HEK293 (cell line): ENCODE measurements around the gene FBXO10.

ENCODE experiments used
- CTCF ChIA-PET: fragments of 350-600 bp; formaldehyde crosslinking; extraction: SDS; loops from one replicate; lab custom pipeline; 2021; ENCODE audit warnings: antibody characterized with exemption; lab: Yijun Ruan, JAX
- POLR2A ChIA-PET: fragments of 300-600 bp; formaldehyde crosslinking; extraction: SDS; loops from one replicate; lab custom pipeline; 2020; ENCODE audit warnings: antibody characterized with exemption, inconsistent platforms; lab: Yijun Ruan, JAX
- H3K27ac ChIP-seq: fragments of 200-500 bp; sonication (Bioruptor generic); 2 replicates; pipeline ENCODE4 v1.5.1; 2014; ENCODE audit warnings: low read depth, low read length, control low read depth, inconsistent platforms; ENCODE audit errors: extremely low read depth
- H3K36me3 ChIP-seq, 2 experiments: fragments of 200-500 bp in 1 of 2; sonication (Bioruptor generic) in 1 of 2; 1 replicate in 1 of 2; 2 replicates in 1 of 2; pipeline ENCODE4 v1.5.1; 2014 to 2017; ENCODE audit warnings: inconsistent platforms in 2 of 2, low read length in 2 of 2; ENCODE audit not compliant: control insufficient read depth in 2 of 2, insufficient read depth in 1 of 2
- H3K4me1 ChIP-seq: fragments of 200-500 bp; sonication (Bioruptor generic); 2 replicates; pipeline ENCODE4 v1.5.1; 2014; ENCODE audit warnings: mild to moderate bottlenecking, low read length, inconsistent platforms; ENCODE audit not compliant: control insufficient read depth, insufficient read depth
- H3K4me3 ChIP-seq: 2 replicates; pipeline ENCODE4 v1.5.1; 2011; ENCODE audit warnings: low read depth, mild to moderate bottlenecking, control low read depth, low read length, moderate library complexity
- H3K9me3 ChIP-seq: fragments of 200-500 bp; sonication (Bioruptor generic); 2 replicates; pipeline ENCODE4 v1.5.1; 2014; ENCODE audit warnings: low read depth, low read length, inconsistent platforms; ENCODE audit not compliant: control insufficient read depth, insufficient read depth
- GLIS1 ChIP-seq: fragments of 450-650 bp; formaldehyde crosslinking; IDR thresholded peaks from 2 replicates; pipeline ENCODE4 v1.5.1; 2016; ENCODE audit warnings: missing biosample characterization, missing genetic modification characterization
- GLIS2 ChIP-seq: fragments of 450-650 bp; formaldehyde crosslinking; IDR thresholded peaks from 2 replicates; pipeline ENCODE4 v1.5.1; 2016; ENCODE audit warnings: missing biosample characterization, missing genetic modification characterization
- MZF1 ChIP-seq: fragments of 450-650 bp; formaldehyde crosslinking; IDR thresholded peaks from 2 replicates; pipeline ENCODE4 v1.5.1; 2017; ENCODE audit warnings: missing biosample characterization, missing genetic modification characterization, borderline replicate concordance
- ZFP3 ChIP-seq: fragments of 450-650 bp; formaldehyde crosslinking; IDR thresholded peaks from 2 replicates; pipeline ENCODE4 v1.5.1; 2016; ENCODE audit warnings: low read depth, missing biosample characterization, missing genetic modification characterization
- ZFP37 ChIP-seq: fragments of 450-650 bp; formaldehyde crosslinking; IDR thresholded peaks from 2 replicates; pipeline ENCODE4 v1.5.1; 2016; ENCODE audit warnings: missing biosample characterization, missing genetic modification characterization
- ZIC2 ChIP-seq: fragments of 450-650 bp; formaldehyde crosslinking; IDR thresholded peaks from 2 replicates; pipeline ENCODE4 v1.5.1; 2016; ENCODE audit warnings: missing biosample characterization, missing genetic modification characterization
- ZNF112 ChIP-seq: fragments of 450-650 bp; formaldehyde crosslinking; IDR thresholded peaks from 2 replicates; pipeline ENCODE4 v1.5.0; 2017; ENCODE audit warnings: missing biosample characterization, missing genetic modification characterization
- ZNF140 ChIP-seq: fragments of 450-650 bp; formaldehyde crosslinking; IDR thresholded peaks from 2 replicates; pipeline ENCODE4 v1.5.1; 2016; ENCODE audit warnings: missing biosample characterization, missing genetic modification characterization
- ZNF214 ChIP-seq: fragments of 450-650 bp; formaldehyde crosslinking; IDR thresholded peaks from 2 replicates; pipeline ENCODE4 v1.5.1; 2017; ENCODE audit warnings: missing biosample characterization, mild to moderate bottlenecking, missing genetic modification characterization, borderline replicate concordance
- ZNF239 ChIP-seq: fragments of 450-650 bp; formaldehyde crosslinking; IDR thresholded peaks from 2 replicates; pipeline ENCODE4 v1.5.1; 2016; ENCODE audit warnings: missing biosample characterization, missing genetic modification characterization
- ZNF558 ChIP-seq: fragments of 450-650 bp; formaldehyde crosslinking; IDR thresholded peaks from 2 replicates; pipeline ENCODE4 v1.5.1; 2016; ENCODE audit warnings: missing biosample characterization, missing genetic modification characterization
- ZNF560 ChIP-seq: fragments of 450-650 bp; formaldehyde crosslinking; IDR thresholded peaks from 2 replicates; pipeline ENCODE4 v1.5.1; 2017; ENCODE audit warnings: missing biosample characterization, missing genetic modification characterization, borderline replicate concordance
- ZNF624 ChIP-seq: fragments of 450-650 bp; formaldehyde crosslinking; IDR thresholded peaks from 2 replicates; pipeline ENCODE4 v1.5.1; 2017; ENCODE audit warnings: missing biosample characterization, missing genetic modification characterization
- ZNF677 ChIP-seq: fragments of 450-650 bp; IDR thresholded peaks from 2 replicates; pipeline ENCODE4 v1.5.0; 2018; ENCODE audit warnings: missing biosample characterization, mild to moderate bottlenecking, missing genetic modification characterization, moderate library complexity
- ZNF777 ChIP-seq: fragments of 450-650 bp; formaldehyde crosslinking; IDR thresholded peaks from 2 replicates; pipeline ENCODE4 v1.5.1; 2017; ENCODE audit warnings: missing biosample characterization, missing genetic modification characterization, borderline replicate concordance
- ZNF837 ChIP-seq: fragments of 450-650 bp; formaldehyde crosslinking; IDR thresholded peaks from 2 replicates; pipeline ENCODE4 v1.5.1; 2016; ENCODE audit warnings: missing biosample characterization, missing genetic modification characterization
- TF ChIP-seq, protein P1 (sequence below): fragments of 450-650 bp; formaldehyde crosslinking; IDR thresholded peaks from 2 replicates; pipeline ENCODE4 v1.5.1; 2017; ENCODE audit warnings: missing biosample characterization, missing genetic modification characterization
- TF ChIP-seq, protein P2 (sequence below): fragments of 450-650 bp; formaldehyde crosslinking; IDR thresholded peaks from 2 replicates; pipeline ENCODE4; 2016; ENCODE audit warnings: missing biosample characterization, missing genetic modification characterization
- TF ChIP-seq, protein P3 (sequence below): IDR thresholded peaks from 2 replicates; pipeline ENCODE4 v1.6.1; 2011; ENCODE audit warnings: mild to moderate bottlenecking, low read depth, low read length, borderline replicate concordance
- TF ChIP-seq, protein P4 (sequence below): fragments of 450-650 bp; formaldehyde crosslinking; IDR thresholded peaks from 2 replicates; pipeline ENCODE4 v1.5.1; 2016; ENCODE audit warnings: missing biosample characterization, missing genetic modification characterization
- TF ChIP-seq, protein P5 (sequence below): fragments of 450-650 bp; IDR thresholded peaks from 2 replicates; pipeline ENCODE4 v1.5.1; 2018; ENCODE audit warnings: missing biosample characterization, missing genetic modification characterization

The FBXO10 gene

DNA sequence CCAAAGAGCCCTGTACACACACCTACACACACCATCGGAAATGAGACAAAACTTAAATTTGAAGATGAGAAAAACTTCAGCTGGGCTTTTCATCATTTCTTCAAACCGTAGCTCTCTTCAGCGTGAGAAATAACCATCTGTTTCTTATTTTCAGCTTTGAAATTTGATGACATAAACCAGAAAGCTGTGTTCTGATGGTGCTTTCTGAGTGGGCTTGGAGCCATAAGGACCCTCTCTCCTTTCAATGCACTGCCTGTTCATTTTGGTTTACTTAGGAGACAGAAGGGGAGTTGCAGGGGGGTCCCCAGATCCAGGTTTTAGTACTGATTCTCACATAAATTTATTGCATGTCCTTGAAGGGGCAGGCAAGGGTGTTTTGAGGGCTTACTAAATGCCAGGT, 9.5 kb downstream of the FBXO10 start:
- TF ChIP-seq, protein P1, sequence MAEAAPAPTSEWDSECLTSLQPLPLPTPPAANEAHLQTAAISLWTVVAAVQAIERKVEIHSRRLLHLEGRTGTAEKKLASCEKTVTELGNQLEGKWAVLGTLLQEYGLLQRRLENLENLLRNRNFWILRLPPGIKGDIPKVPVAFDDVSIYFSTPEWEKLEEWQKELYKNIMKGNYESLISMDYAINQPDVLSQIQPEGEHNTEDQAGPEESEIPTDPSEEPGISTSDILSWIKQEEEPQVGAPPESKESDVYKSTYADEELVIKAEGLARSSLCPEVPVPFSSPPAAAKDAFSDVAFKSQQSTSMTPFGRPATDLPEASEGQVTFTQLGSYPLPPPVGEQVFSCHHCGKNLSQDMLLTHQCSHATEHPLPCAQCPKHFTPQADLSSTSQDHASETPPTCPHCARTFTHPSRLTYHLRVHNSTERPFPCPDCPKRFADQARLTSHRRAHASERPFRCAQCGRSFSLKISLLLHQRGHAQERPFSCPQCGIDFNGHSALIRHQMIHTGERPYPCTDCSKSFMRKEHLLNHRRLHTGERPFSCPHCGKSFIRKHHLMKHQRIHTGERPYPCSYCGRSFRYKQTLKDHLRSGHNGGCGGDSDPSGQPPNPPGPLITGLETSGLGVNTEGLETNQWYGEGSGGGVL (tag by site-specific recombination) = no peak
- TF ChIP-seq, protein P2, sequence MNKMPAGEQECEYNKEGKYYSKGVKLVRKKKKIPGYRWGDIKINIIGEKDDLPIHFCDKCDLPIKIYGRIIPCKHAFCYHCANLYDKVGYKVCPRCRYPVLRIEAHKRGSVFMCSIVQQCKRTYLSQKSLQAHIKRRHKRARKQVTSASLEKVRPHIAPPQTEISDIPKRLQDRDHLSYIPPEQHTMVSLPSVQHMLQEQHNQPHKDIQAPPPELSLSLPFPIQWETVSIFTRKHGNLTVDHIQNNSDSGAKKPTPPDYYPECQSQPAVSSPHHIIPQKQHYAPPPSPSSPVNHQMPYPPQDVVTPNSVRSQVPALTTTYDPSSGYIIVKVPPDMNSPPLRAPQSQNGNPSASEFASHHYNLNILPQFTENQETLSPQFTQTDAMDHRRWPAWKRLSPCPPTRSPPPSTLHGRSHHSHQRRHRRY (tag by site-specific recombination) = no peak
- no peak for TF ChIP-seq GLIS2 (tag by site-specific recombination)
- ChIA-PET CTCF (no interaction called here), POLR2A (interaction anchor here (1.4 kb wide), 1 partner anchor 9 kb away, joined by 4 read pairs; the partner anchor contains the start of gene FBXO10)
- no peak overlapping the region for H3K27ac ChIP-seq
- H3K4me3 ChIP-seq = no peak overlapping the region
- peaks cover 0 to 14% of the 10 kb centered on the region in 2 experiments; a peak in 2 of 3 replicates for H3K36me3 ChIP-seq
- H3K9me3 ChIP-seq = no peaks in the 10 kb centered on the region
- no peaks in the 10 kb centered on the region for H3K4me1 ChIP-seq

DNA sequence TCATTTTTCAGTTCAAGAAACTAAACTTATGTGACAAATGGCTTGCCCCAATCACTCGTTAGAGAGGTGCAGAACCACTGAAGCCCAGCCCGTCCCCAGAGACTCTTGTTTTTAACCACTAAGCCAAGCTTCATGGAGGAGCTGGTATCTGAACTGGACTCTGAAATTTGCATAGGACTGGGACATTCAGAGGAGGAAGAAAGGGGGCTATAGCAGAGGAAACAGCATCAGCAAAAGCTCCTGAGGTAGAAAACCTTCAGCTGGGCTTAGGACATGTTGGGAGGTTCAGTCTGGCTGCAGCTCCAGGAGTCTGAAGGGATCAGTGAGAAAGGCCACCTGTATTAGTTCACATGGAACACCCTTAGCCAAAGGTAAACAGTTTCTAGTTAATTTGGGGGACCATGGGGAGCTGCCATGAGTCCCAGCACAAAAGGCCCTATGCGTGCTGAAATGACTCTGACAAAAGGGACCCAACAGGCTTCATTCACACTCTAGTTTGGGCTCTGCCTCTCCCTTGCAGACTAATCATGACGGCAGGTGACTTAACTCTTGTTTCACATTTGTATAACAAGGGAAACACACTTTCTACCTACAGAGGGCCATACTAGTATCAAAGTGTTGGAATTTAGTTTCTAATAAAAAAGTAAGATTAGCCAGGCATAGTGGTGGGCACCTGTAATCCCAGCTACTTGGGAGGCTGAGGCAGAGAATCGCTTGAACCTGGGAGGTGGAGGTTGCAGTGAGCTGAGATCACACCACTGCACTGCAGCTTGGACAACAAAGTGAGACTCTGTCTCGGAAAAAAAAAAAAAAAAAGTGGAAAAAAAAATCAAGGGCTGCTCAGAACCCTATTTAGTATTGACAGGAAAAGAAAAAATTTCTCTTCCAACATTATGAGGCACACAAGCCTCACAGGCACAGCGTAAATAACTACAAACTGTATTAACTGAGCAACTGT, 10.2 kb downstream of the FBXO10 start:
- no peaks in the 10 kb centered on the region for H3K9me3 ChIP-seq
- CTCF ChIA-PET = no interaction called here
- H3K4me3 ChIP-seq = no peak overlapping the region
- H3K4me1 ChIP-seq = no peaks in the 10 kb centered on the region
- POLR2A ChIA-PET = interaction anchor here (1.4 kb wide), 1 partner anchor 10 kb away, joined by 4 read pairs; the partner anchor contains the start of gene FBXO10
- peaks cover 0 to 14% of the 10 kb centered on the region in 2 experiments; a peak in 1 of 3 replicates for H3K36me3 ChIP-seq
- H3K27ac ChIP-seq = no peak overlapping the region
- no peak for TF ChIP-seq ZNF558
- TF ChIP-seq, all 188 proteins: peak for 0

DNA sequence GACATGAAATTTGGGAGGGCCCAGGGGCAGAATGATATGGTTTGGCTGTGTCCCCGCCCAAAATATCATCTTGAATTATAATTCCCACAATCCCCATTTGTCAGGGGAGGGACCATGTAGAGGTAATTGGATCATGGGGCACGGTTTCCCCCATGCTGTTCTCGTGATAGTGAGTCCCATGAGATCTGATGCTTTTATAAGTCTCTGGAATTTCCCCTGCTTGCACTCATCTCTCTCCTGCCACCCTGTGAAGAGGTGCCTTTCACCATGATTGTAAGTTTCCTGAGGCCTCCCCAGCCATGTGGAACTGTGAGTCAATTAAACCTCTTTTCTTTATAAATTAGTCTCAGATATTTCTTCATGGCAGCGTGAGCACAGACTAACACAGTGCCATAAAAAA, 11.3 kb downstream of the FBXO10 start:
- POLR2A ChIA-PET = no interaction called here

More for the DNA sequence above, 11.3 kb downstream of the FBXO10 start:
- Histone ChIP-seq H3K9me3 (no peaks in the 10 kb centered on the region), H3K36me3 (peaks cover 0 to 14% of the 10 kb centered on the region in 2 experiments; a peak in 1 of 3 replicates), H3K4me3 (no peak overlapping the region), H3K4me1 (no peaks in the 10 kb centered on the region), H3K27ac (no peak overlapping the region)
- no peak for TF ChIP-seq ZNF677 (tag by site-specific recombination)
- no peak for TF ChIP-seq MZF1
- no peak for TF ChIP-seq ZFP3 (tag by site-specific recombination)
- no peak for TF ChIP-seq ZNF624 (tag by site-specific recombination)
- TF ChIP-seq ZNF214 (tag by site-specific recombination) = no peak
- TF ChIP-seq ZNF239 (tag by site-specific recombination) = no peak
- TF ChIP-seq, protein P3, sequence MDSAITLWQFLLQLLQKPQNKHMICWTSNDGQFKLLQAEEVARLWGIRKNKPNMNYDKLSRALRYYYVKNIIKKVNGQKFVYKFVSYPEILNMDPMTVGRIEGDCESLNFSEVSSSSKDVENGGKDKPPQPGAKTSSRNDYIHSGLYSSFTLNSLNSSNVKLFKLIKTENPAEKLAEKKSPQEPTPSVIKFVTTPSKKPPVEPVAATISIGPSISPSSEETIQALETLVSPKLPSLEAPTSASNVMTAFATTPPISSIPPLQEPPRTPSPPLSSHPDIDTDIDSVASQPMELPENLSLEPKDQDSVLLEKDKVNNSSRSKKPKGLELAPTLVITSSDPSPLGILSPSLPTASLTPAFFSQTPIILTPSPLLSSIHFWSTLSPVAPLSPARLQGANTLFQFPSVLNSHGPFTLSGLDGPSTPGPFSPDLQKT = no peak
- no peak for TF ChIP-seq ZFP37 (tag by site-specific recombination)
- no peak for TF ChIP-seq ZIC2 (tag by site-specific recombination)
- TF ChIP-seq, protein P4, sequence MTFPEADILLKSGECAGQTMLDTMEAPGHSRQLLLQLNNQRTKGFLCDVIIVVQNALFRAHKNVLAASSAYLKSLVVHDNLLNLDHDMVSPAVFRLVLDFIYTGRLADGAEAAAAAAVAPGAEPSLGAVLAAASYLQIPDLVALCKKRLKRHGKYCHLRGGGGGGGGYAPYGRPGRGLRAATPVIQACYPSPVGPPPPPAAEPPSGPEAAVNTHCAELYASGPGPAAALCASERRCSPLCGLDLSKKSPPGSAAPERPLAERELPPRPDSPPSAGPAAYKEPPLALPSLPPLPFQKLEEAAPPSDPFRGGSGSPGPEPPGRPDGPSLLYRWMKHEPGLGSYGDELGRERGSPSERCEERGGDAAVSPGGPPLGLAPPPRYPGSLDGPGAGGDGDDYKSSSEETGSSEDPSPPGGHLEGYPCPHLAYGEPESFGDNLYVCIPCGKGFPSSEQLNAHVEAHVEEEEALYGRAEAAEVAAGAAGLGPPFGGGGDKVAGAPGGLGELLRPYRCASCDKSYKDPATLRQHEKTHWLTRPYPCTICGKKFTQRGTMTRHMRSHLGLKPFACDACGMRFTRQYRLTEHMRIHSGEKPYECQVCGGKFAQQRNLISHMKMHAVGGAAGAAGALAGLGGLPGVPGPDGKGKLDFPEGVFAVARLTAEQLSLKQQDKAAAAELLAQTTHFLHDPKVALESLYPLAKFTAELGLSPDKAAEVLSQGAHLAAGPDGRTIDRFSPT (tag by site-specific recombination) = no peak
- TF ChIP-seq ZNF140 = no peak
- TF ChIP-seq ZNF837 = no peak
- TF ChIP-seq ZNF112 = no peak
- TF ChIP-seq, protein P5, sequence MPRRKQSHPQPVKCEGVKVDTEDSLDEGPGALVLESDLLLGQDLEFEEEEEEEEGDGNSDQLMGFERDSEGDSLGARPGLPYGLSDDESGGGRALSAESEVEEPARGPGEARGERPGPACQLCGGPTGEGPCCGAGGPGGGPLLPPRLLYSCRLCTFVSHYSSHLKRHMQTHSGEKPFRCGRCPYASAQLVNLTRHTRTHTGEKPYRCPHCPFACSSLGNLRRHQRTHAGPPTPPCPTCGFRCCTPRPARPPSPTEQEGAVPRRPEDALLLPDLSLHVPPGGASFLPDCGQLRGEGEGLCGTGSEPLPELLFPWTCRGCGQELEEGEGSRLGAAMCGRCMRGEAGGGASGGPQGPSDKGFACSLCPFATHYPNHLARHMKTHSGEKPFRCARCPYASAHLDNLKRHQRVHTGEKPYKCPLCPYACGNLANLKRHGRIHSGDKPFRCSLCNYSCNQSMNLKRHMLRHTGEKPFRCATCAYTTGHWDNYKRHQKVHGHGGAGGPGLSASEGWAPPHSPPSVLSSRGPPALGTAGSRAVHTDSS (tag by site-specific recombination) = no peak
- no peak for TF ChIP-seq ZNF560 (tag by site-specific recombination)
- no peak for TF ChIP-seq GLIS1 (tag by site-specific recombination)
- no peak for TF ChIP-seq ZNF777 (tag by site-specific recombination)
- CTCF ChIA-PET = no interaction called here
